Measurements from ENCODE around the gene GNA14.

DNA sequence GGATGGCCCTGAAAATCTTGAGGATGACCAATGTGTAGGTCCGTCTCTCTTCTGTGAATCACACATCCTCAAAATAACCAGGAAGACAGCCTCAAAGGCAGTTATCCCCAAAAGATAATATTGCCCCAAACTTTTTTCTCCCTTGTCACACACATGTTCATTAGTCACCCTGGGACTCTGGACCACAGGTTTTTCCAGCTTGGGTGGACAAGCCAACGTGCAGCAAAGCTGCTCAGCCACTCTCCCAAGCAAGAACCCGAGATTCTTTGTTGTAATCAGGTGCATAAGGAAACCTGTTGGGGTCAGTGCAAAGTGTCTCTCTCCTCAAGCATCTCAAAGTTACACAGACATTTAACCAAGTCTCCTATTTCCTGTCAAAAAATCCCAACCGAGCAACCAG lies 196.6 kb downstream of the GNA14 start:
- TF ChIP-seq, protein P1, sequence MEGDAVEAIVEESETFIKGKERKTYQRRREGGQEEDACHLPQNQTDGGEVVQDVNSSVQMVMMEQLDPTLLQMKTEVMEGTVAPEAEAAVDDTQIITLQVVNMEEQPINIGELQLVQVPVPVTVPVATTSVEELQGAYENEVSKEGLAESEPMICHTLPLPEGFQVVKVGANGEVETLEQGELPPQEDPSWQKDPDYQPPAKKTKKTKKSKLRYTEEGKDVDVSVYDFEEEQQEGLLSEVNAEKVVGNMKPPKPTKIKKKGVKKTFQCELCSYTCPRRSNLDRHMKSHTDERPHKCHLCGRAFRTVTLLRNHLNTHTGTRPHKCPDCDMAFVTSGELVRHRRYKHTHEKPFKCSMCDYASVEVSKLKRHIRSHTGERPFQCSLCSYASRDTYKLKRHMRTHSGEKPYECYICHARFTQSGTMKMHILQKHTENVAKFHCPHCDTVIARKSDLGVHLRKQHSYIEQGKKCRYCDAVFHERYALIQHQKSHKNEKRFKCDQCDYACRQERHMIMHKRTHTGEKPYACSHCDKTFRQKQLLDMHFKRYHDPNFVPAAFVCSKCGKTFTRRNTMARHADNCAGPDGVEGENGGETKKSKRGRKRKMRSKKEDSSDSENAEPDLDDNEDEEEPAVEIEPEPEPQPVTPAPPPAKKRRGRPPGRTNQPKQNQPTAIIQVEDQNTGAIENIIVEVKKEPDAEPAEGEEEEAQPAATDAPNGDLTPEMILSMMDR (conservative IDR thresholded peaks at IDR 0.05): no peak
- no peak for TF ChIP-seq EZH2 (IDR thresholded peaks at IDR 0.05; ENCODE audit: low read depth)

Measured in PC-9 (cell line).